GM23338 (cell line): ENCODE data around the gene ZNF174. TPM values are rescaled to one million over a fixed set of nuclear protein-coding genes. Genes with fewer than 3 reads are reported as not detected.

ENCODE experiments used
- ATAC-seq: fragments of 200-7000 bp; cut with Tn5 transposase; 3 replicates; pipeline ENCODE4 v1.9.1; 2020
- DNase-seq: peaks from one replicate; pipeline ENCODE4 v3.0.0-alpha.2; 2015; ENCODE audit warnings: low spot score
- H2AFZ ChIP-seq: fragments of 200-600 bp; sonication (generic); 2 replicates; pipeline ENCODE4 v1.8.0; 2016; ENCODE audit warnings: antibody characterized with exemption, mild to moderate bottlenecking, moderate library complexity
- H3F3A ChIP-seq: fragments of 200-600 bp; sonication (generic); replicated peaks from 2 replicates; pipeline ENCODE4 v1.8.0; 2017; ENCODE audit warnings: antibody characterized with exemption, mixed run types, low read depth
- H3K27ac ChIP-seq: fragments of 200-600 bp; sonication (generic); 2 replicates; pipeline ENCODE4 v1.6.1; 2016; ENCODE audit warnings: low read depth
- H3K27me3 ChIP-seq: fragments of 200-600 bp; sonication (generic); 2 replicates; pipeline ENCODE4 v1.8.0; 2016; ENCODE audit warnings: mild to moderate bottlenecking, mixed run types, moderate library complexity; ENCODE audit not compliant: insufficient read depth
- H3K36me3 ChIP-seq: fragments of 200-600 bp; sonication (generic); 2 replicates; pipeline ENCODE4 v1.8.0; 2016; ENCODE audit warnings: mild to moderate bottlenecking; ENCODE audit not compliant: insufficient read depth
- H3K4me1 ChIP-seq: fragments of 200-600 bp; sonication (generic); 2 replicates; pipeline ENCODE4 v1.8.0; 2016; ENCODE audit warnings: mild to moderate bottlenecking, moderate library complexity; ENCODE audit not compliant: insufficient read depth
- H3K4me2 ChIP-seq: fragments of 200-600 bp; sonication (generic); 2 replicates; pipeline ENCODE4 v1.7.1; 2017; ENCODE audit warnings: mixed run types
- H3K4me3 ChIP-seq: fragments of 200-600 bp; sonication (generic); 2 replicates; pipeline ENCODE4 v1.6.1; 2016; ENCODE audit warnings: mixed run types
- H3K79me2 ChIP-seq: fragments of 200-600 bp; sonication (generic); replicated peaks from 2 replicates; pipeline ENCODE4 v1.8.0; 2017; ENCODE audit warnings: mild to moderate bottlenecking; ENCODE audit not compliant: insufficient read depth
- H3K9me2 ChIP-seq: fragments of 200-600 bp; sonication (generic); 2 replicates; pipeline ENCODE4 v1.8.0; 2017; ENCODE audit not compliant: insufficient read depth
- H4K20me1 ChIP-seq: fragments of 200-600 bp; sonication (generic); replicated peaks from 2 replicates; pipeline ENCODE4 v1.8.0; 2017; ENCODE audit warnings: mild to moderate bottlenecking; ENCODE audit not compliant: insufficient read depth
- H3K27ac Mint-ChIP-seq: 2 replicates; pipeline ENCODE4 v1.8.0; 2020; ENCODE audit warnings: inconsistent platforms, mild to moderate bottlenecking, moderate library complexity, mixed read lengths
- H3K27me3 Mint-ChIP-seq: 3 replicates; pipeline ENCODE4 v1.8.0; 2022; ENCODE audit warnings: low read depth, mild to moderate bottlenecking, moderate library complexity, mixed read lengths, inconsistent platforms; ENCODE audit not compliant: insufficient read depth, poor library complexity
- H3K36me3 Mint-ChIP-seq: 3 replicates; pipeline ENCODE4 v1.8.0; 2021; ENCODE audit warnings: low read depth, mild to moderate bottlenecking, inconsistent platforms, moderate library complexity, mixed read lengths
- H3K4me1 Mint-ChIP-seq: 3 replicates; pipeline ENCODE4 v1.8.0; 2020; ENCODE audit warnings: mild to moderate bottlenecking, inconsistent platforms, mixed read lengths
- H3K4me3 Mint-ChIP-seq: 3 replicates; pipeline ENCODE4 v1.8.0; 2021; ENCODE audit warnings: moderate library complexity, mild to moderate bottlenecking, inconsistent platforms, mixed read lengths
- H3K9me3 Mint-ChIP-seq: 3 replicates; pipeline ENCODE4 v1.8.0; 2020; ENCODE audit warnings: moderate library complexity, mild to moderate bottlenecking, inconsistent platforms, mixed read lengths
- CREB1 ChIP-seq: fragments of 250-450 bp; sonication (Bioruptor Pico); IDR thresholded peaks from 2 replicates; pipeline ENCODE4 v1.5.0; 2020; ENCODE audit warnings: low read depth, mild to moderate bottlenecking, moderate library complexity
- EZH2 ChIP-seq: fragments of 200-600 bp; sonication (generic); IDR thresholded peaks from one replicate; pipeline ENCODE4 v1.8.0; 2017; ENCODE audit warnings: antibody characterized with exemption, mild to moderate bottlenecking, low read depth; ENCODE audit not compliant: unreplicated experiment
- EZH2phosphoT487 ChIP-seq: fragments of 200-600 bp; sonication (generic); IDR thresholded peaks from one replicate; pipeline ENCODE4 v1.8.1; 2018; ENCODE audit warnings: antibody characterized with exemption; ENCODE audit not compliant: unreplicated experiment
- JUNB ChIP-seq: IDR thresholded peaks from one replicate; pipeline ENCODE4 v1.6.1; 2016; ENCODE audit warnings: antibody characterized with exemption; ENCODE audit not compliant: unreplicated experiment
- NANOG ChIP-seq: IDR thresholded peaks from 2 replicates; pipeline ENCODE4 v1.6.1; 2016; ENCODE audit warnings: antibody characterized with exemption, borderline replicate concordance
- POLR2AphosphoS5 ChIP-seq: IDR thresholded peaks from 2 replicates; pipeline ENCODE4 v1.6.1; 2016; ENCODE audit warnings: antibody characterized with exemption, low read depth
- STAT1 ChIP-seq: IDR thresholded peaks from one replicate; pipeline ENCODE4 v1.6.1; 2016; ENCODE audit warnings: antibody characterized with exemption; ENCODE audit not compliant: unreplicated experiment
- ZNF114 ChIP-seq: fragments of 250-450 bp; sonication (Bioruptor Pico); IDR thresholded peaks from 2 replicates; pipeline ENCODE4 v1.5.0; 2020; ENCODE audit warnings: mild to moderate bottlenecking, moderate library complexity
- ZNF331 ChIP-seq: fragments of 250-450 bp; sonication (Bioruptor Pico); IDR thresholded peaks from 2 replicates; pipeline ENCODE4 v1.5.0; 2020; ENCODE audit warnings: low read depth, mild to moderate bottlenecking, moderate library complexity
- polyA plus RNA-seq: library from polyadenylated mRNA; unstranded; fragments of >200 nt; fragmentation: Nextera tagmentation; extraction: Ambion mirVana; gene quantifications from 2 replicates; pipeline ENCODE4 v1.2.1, GENCODE V29; 2016
- total RNA-seq: library from RNA; depleted of rRNA; stranded (reverse); fragments of >200 nt; shearing (Covaris generic); gene quantifications from 2 replicates; pipeline ENCODE4 v1.2.3, GENCODE V29; 2014
- TF ChIP-seq, protein P1 (sequence below), 2 experiments: fragments of 200-600 bp in 1 of 2; sonication (generic) in 1 of 2; conservative IDR thresholded peaks; 2 replicates each; pipeline versions ENCODE4 v1.5.1 to v1.6.1; 2016 to 2017; ENCODE audit warnings: antibody characterized with exemption in 2 of 2, low read depth in 2 of 2, mild to moderate bottlenecking in 2 of 2, moderate library complexity in 1 of 2
- TF ChIP-seq, protein P2 (sequence below): IDR thresholded peaks from 2 replicates; pipeline ENCODE4 v1.6.1; 2016; ENCODE audit warnings: antibody characterized with exemption

The ZNF174 gene
- total and polyA plus RNA-seq, 2 experiments from 2014 or later = 9.0 to 13.2 TPM

DNA sequence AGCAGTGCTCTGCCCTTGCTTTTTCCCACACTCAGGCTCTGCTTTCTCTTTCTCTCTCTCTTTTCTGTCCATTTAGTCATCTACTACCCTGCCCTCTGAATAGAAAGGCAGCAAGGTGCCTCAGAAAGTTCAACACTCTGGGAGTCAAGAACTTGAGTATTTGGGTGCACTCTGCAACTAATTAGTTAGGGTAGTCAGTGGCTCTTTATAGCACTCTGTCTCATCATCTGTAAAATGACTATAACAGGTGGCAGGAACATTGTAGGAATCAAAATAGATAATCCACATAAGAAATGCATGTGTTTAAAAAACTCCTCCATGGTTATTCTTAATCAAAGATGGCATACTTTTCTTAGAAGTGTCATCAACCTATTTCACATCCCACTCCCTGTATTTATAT is 38.1 kb upstream of the ZNF174 start (continued):
- TF ChIP-seq EZH2phosphoT487 (no peak), STAT1 (no peak), EZH2 (no peak), POLR2AphosphoS5 (no peak), JUNB (no peak), ZNF114 (CRISPR knock-in tag) (no peak), NANOG (no peak), ZNF331 (CRISPR knock-in tag) (no peak)
- TF ChIP-seq, protein P1, sequence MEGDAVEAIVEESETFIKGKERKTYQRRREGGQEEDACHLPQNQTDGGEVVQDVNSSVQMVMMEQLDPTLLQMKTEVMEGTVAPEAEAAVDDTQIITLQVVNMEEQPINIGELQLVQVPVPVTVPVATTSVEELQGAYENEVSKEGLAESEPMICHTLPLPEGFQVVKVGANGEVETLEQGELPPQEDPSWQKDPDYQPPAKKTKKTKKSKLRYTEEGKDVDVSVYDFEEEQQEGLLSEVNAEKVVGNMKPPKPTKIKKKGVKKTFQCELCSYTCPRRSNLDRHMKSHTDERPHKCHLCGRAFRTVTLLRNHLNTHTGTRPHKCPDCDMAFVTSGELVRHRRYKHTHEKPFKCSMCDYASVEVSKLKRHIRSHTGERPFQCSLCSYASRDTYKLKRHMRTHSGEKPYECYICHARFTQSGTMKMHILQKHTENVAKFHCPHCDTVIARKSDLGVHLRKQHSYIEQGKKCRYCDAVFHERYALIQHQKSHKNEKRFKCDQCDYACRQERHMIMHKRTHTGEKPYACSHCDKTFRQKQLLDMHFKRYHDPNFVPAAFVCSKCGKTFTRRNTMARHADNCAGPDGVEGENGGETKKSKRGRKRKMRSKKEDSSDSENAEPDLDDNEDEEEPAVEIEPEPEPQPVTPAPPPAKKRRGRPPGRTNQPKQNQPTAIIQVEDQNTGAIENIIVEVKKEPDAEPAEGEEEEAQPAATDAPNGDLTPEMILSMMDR (conservative IDR thresholded peaks at IDR 0.05; ENCODE audit: low read depth in 2 of 2) = no peak
- TF ChIP-seq, protein P2, sequence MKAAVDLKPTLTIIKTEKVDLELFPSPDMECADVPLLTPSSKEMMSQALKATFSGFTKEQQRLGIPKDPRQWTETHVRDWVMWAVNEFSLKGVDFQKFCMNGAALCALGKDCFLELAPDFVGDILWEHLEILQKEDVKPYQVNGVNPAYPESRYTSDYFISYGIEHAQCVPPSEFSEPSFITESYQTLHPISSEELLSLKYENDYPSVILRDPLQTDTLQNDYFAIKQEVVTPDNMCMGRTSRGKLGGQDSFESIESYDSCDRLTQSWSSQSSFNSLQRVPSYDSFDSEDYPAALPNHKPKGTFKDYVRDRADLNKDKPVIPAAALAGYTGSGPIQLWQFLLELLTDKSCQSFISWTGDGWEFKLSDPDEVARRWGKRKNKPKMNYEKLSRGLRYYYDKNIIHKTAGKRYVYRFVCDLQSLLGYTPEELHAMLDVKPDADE = no peak

DNA sequence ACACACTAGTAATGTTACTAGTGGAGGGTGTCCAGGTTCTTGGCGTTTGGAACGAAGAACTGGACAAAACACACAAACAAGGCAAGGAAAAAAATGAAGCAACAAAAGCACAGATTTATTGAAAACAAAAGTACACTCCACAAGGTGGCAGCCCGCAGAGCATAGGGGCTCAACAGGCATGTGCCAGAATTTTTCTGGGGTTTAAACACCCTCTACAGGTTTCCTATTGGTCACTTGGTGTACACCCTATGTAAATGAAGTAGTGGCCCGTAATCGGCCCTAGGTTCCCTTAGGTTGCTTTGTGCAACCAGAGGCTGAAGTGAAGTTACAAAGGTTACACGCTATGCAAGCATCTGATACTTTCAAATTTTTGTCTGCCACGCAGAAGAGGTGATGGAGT is 37.2 kb upstream of the ZNF174 start:
- Mint-ChIP-seq H3K27me3 (peaks cover 4% of the 10 kb centered on the region), H3K27ac (no peak overlapping the region), H3K4me3 (no peak overlapping the region), H3K9me3 (peaks cover 42% of the 10 kb centered on the region), H3K36me3 (no peaks in the 10 kb centered on the region; the same call in 2 of the 3 replicates), H3K4me1 (no peaks in the 10 kb centered on the region)
- TF ChIP-seq EZH2phosphoT487 (no peak), CREB1 (no peak), JUNB (no peak)
- TF ChIP-seq, protein P2 = no peak
- TF ChIP-seq, protein P1 (conservative IDR thresholded peaks at IDR 0.05; ENCODE audit: low read depth in 2 of 2) = 0 out of 4 replicates have a peak, but pooled peaks of 1 of the 2 experiments have one; percentile 1
- Histone ChIP-seq H3K27me3 (no peaks in the 10 kb centered on the region), H3K36me3 (no peaks in the 10 kb centered on the region; the same call in 1 of the 2 replicates), H3K4me3 (no peak overlapping the region), H4K20me1 (no peaks in the 10 kb centered on the region), H3K79me2 (no peaks in the 10 kb centered on the region), H3K27ac (no peak overlapping the region), H3K4me2 (no peak overlapping the region), H3K4me1 (no peaks in the 10 kb centered on the region), H3K9me2 (no peaks in the 10 kb centered on the region), H3F3A (no peaks in the 10 kb centered on the region), H2AFZ (no peak overlapping the region)
- DNase-seq (peak; percentile 5), ATAC-seq (no peak)
